Upper lobe of left lung (tissue), 4 donors: Measurements from ENCODE around the gene ZNF687.

Source experiments
- CTCF ChIP-seq, 6 experiments: fragments of 450-650 bp in 4 of 6; fragments of 200-600 bp in 2 of 6; sonication (generic) in 2 of 6; IDR thresholded peaks; one replicate each; pipeline ENCODE4 v1.5.1; 2016 to 2019; ENCODE audit warnings: antibody characterized with exemption in 6 of 6
- POLR2A ChIP-seq, 4 donors: fragments of 450-650 bp; IDR thresholded peaks; one replicate each; pipeline ENCODE4 v1.5.1; 2016 to 2017; ENCODE audit warnings: antibody characterized with exemption in 4 of 4, mild to moderate bottlenecking in 2 of 4
- POLR2AphosphoS5 ChIP-seq, 2 donors: sonication (generic); formaldehyde crosslinking; IDR thresholded peaks; one replicate each; pipeline ENCODE4 v1.5.1; 2017; ENCODE audit warnings: antibody characterized with exemption in 2 of 2

- TF ChIP-seq CTCF (IDR thresholded peaks at IDR 0.05): no peak
- TF ChIP-seq POLR2A (IDR thresholded peaks at IDR 0.05): no peak
- TF ChIP-seq POLR2AphosphoS5 (IDR thresholded peaks at IDR 0.05): no peak
Measured at GRCh38 chr1:151238467-151238739, 43.7 kb upstream of the ZNF687 start.
